ENCODE data around the gene WIZ. TPM values are rescaled to one million over a fixed set of nuclear protein-coding genes. Genes with fewer than 3 reads are reported as not detected.

WIZ gene
- total and polyA plus RNA-seq, 4 donors: 14.5 to 42.6 (median 23.3) TPM

- Histone ChIP-seq H3K27me3 (ENCODE audit: control insufficient read depth in 3 of 3, insufficient read depth in 3 of 3, low read length in 2 of 3) (peaks cover 0 to 48% (median 24%) of the 10 kb centered on the region in 3 donors), H3K27ac (ENCODE audit: low read depth in 1 of 2, low read length in 1 of 2) (peak within 1 kb of the TSS in 1 of 2 donors; percentile 48), H3K4me3 (peak within 1 kb of the TSS; percentile 37), H3K9ac (ENCODE audit: insufficient read depth in 1 of 2, low read length in 2 of 2) (no peak within 1 kb of the TSS), H3K36me3 (ENCODE audit: control insufficient read depth in 4 of 4, insufficient read depth in 4 of 4, low read length in 4 of 4) (peaks cover 0 to 3% (median 0%) of the 10 kb centered on the region in 4 donors), H3K9me3 (ENCODE audit: control insufficient read depth in 4 of 4, insufficient read depth in 3 of 4, low read length in 3 of 4) (peaks cover 0 to 4% (median 0%) of the 10 kb centered on the region in 4 donors), H3K4me1 (ENCODE audit: control insufficient read depth in 5 of 5, insufficient read depth in 5 of 5, low read length in 5 of 5) (peaks cover 0 to 7% (median 0%) of the 10 kb centered on the region in 5 donors)
- 29 to 30% methylated on average over 16 to 17 of the region's 17 CpGs for WGBS, 2 donors
- peak; percentile 39 for ATAC-seq (ENCODE audit: insufficient read depth, low FRiP score)
- no peak for DNase-seq
- TF ChIP-seq CTCF (IDR thresholded peaks at IDR 0.05; ENCODE audit: control extremely low read depth, extremely low read depth): no peak
Measured at GRCh38 chr19:15464394-15465385, 14.9 kb upstream of the WIZ start, which contains the start of gene RASAL3. TSS of gene RASAL3 (minus strand) at chr19:15464544. CDS start at chr19:15464358, 186 bp downstream.

GRCh38 chr19:15463861-15464371 is 14.2 kb upstream of the WIZ start:
- Histone ChIP-seq H3K36me3 (ENCODE audit: control insufficient read depth in 4 of 4, insufficient read depth in 4 of 4, low read length in 4 of 4) (peaks cover 0 to 3% (median 0%) of the 10 kb centered on the region in 4 donors), H3K9ac (ENCODE audit: insufficient read depth in 1 of 2, low read length in 2 of 2) (no peak overlapping the region), H3K27me3 (ENCODE audit: control insufficient read depth in 3 of 3, insufficient read depth in 3 of 3, low read length in 2 of 3) (peaks cover 0 to 44% (median 19%) of the 10 kb centered on the region in 3 donors), H3K27ac (ENCODE audit: low read depth in 1 of 2, low read length in 1 of 2) (peak overlapping the region in 1 of 2 donors; percentile 48), H3K9me3 (ENCODE audit: control insufficient read depth in 4 of 4, insufficient read depth in 3 of 4, low read length in 3 of 4) (peaks cover 0 to 4% (median 0%) of the 10 kb centered on the region in 4 donors), H3K4me3 (peak overlapping the region; percentile 37), H3K4me1 (ENCODE audit: control insufficient read depth in 5 of 5, insufficient read depth in 5 of 5, low read length in 5 of 5) (peaks cover 0 to 3% (median 0%) of the 10 kb centered on the region in 5 donors)
- no peak for ATAC-seq (ENCODE audit: insufficient read depth, low FRiP score)
- DNase-seq: no peak
- WGBS, 2 donors: 8 to 27% methylated on average over 25 of the region's 25 CpGs
- TF ChIP-seq CTCF (IDR thresholded peaks at IDR 0.05; ENCODE audit: control extremely low read depth, extremely low read depth): no peak

- ATAC-seq (ENCODE audit: insufficient read depth, low FRiP score) (no peak), DNase-seq (no peak)
- Histone ChIP-seq H3K36me3 (ENCODE audit: control insufficient read depth in 4 of 4, insufficient read depth in 4 of 4, low read length in 4 of 4) (peaks cover 0 to 7% (median 0%) of the 10 kb centered on the region in 4 donors), H3K27ac (ENCODE audit: low read depth in 1 of 2, low read length in 1 of 2) (no peak overlapping the region), H3K9ac (ENCODE audit: insufficient read depth in 1 of 2, low read length in 2 of 2) (no peak overlapping the region), H3K27me3 (ENCODE audit: control insufficient read depth in 3 of 3, insufficient read depth in 3 of 3, low read length in 2 of 3) (peaks cover 0 to 45% (median 22%) of the 10 kb centered on the region in 3 donors), H3K9me3 (ENCODE audit: control insufficient read depth in 4 of 4, insufficient read depth in 3 of 4, low read length in 3 of 4) (peaks cover 0 to 4% (median 0%) of the 10 kb centered on the region in 4 donors), H3K4me1 (ENCODE audit: control insufficient read depth in 5 of 5, insufficient read depth in 5 of 5, low read length in 5 of 5) (peaks cover 0 to 8% (median 0%) of the 10 kb centered on the region in 5 donors), H3K4me3 (no peak overlapping the region)
- no peak for TF ChIP-seq CTCF (IDR thresholded peaks at IDR 0.05; ENCODE audit: control extremely low read depth, extremely low read depth)
- 84 to 94% methylated on average over 2 of the region's 2 CpGs for WGBS, 2 donors
Measured at GRCh38 chr19:15461694-15462093, 11.9 kb upstream of the WIZ start.
